T-helper 9 cell (primary cell): ENCODE data around the gene PARP9.
A peak's percentile ranks its signal among the peaks of the same experiment; 100 is the strongest.
"Not testable (repeated sequence)": the region's sequence is repeated elsewhere in the genome, so short reads cannot be mapped to it uniquely, and the experiment has no call there.

Source experiments
- DNase-seq: peaks from one replicate; pipeline ENCODE4 v3.0.0-alpha.2; 2020

Gene PARP9

GRCh38 chr3:122516846-122517360 is 47.2 kb downstream of the PARP9 start:
- no peak for DNase-seq

GRCh38 chr3:122515870-122516269 is 48.2 kb downstream of the PARP9 start:
- no peak for DNase-seq

GRCh38 chr3:122515020-122515468 is 49.1 kb downstream of the PARP9 start:
- DNase-seq = no peak

DNA sequence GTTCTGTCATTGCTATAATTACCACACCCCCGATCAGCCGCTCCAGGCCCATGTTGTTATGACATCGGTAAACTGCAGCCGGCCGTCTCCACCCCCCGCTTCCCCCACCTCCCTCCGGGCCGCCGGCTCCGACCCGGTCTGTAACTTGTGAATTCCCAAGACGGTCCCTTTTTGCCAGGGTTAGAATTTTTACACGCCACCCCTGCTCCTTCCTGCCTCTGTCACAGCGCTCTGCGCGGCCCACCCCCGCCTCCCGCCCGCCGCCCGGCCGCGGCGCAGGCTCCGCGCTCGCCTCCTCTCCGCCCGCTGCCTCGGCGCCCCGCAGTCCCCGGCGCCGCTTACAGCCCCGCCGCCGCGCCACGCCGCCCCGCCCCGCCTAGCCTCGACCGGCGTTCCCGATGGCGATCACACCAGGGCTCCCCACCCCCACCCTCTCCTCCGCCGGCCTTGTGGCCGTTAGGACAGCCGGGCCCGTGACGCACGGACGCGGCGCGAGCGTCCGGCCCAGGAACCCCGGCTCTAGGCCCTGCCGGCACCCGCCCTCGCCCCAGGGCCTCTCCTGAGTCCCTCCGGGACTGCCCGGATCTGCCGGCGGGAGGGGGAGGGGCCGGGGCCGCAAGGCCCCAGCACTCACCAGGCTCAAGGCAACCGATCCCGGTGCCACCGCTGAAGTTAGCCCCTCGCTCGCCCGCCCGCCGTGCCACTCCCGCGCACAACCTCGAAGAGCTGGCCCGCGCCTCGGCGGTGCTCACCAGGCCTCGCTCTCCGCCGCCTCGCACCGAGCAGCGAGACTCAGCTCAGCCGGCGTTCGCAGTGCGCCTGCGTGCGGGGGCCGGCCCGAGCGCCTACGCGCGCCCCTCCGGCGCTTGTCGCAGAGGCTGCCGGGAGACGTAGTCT is 49.7 kb downstream of the PARP9 start, which contains the start of gene KPNA1:
Gene KPNA1 (minus strand): TSS at position 817 of the 897 bp plus-strand sequence. CDS start 18,374 bp downstream, outside the sequence.
- DNase-seq = peak; percentile 74

DNA sequence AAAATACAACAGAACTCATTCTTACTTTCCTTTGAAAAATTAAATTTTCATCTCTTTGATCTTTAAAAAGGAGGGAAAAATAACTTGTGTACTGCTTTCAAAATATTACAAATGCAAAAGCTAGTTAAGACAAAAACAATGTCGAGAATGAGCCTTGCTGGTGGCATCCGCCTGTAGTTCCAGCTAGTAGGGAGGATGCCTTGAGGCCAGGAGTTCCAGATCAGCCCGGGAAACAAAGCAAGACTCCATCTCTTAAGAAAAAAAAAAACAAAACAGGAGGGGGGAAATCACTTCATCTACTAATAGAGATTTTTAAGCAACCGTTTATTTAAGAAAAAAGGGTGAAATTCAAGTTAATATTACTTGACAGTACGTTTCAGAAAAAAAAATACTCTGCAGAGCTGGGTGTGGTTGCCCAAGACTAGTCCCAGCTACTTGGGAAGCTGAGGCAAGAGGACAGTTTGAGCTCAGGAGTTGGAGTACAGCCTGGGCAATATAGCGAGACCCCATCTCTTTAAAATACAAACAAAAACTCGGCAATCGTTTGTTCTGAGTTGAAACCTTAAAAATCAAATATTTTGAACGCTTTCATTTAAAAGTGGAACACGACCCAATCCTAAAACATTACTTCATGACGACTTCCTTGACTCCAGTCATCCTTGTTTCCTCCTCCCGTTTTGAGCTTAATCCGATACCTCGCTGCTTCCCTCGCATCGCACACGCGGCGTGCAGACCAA is 50.5 kb downstream of the PARP9 start:
- no peak for DNase-seq

DNA sequence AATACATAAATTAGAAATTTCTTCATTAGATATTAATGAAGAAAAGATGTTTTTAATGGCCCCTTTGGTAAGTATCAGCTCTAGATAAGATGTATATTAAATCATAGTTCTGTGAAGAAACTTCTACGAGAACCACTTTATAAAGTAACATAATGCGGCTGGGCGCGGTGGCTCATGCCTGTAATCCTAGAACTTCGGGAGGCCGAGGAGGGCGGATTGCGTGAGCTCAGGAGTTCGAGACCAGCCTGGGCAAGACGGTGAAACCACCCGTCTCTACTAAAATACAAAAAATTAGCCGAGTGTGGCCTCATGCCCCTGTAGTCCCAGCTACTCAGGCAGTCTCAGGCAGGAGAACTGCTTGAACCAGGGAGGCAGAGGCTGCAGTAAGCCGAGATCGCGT is 51.8 kb downstream of the PARP9 start:
- DNase-seq = no peak

GRCh38 chr3:122510878-122511535 is 53.1 kb downstream of the PARP9 start:
- no peak for DNase-seq

- not testable (repeated sequence) for DNase-seq
These were observed 55.2 kb downstream of the PARP9 start for GRCh38 chr3:122508944-122509343.

- DNase-seq = no peak
These were observed 55.8 kb downstream of the PARP9 start for GRCh38 chr3:122508135-122508914.

- no peak for DNase-seq
These were observed 57.6 kb downstream of the PARP9 start for GRCh38 chr3:122506450-122506849.

DNA sequence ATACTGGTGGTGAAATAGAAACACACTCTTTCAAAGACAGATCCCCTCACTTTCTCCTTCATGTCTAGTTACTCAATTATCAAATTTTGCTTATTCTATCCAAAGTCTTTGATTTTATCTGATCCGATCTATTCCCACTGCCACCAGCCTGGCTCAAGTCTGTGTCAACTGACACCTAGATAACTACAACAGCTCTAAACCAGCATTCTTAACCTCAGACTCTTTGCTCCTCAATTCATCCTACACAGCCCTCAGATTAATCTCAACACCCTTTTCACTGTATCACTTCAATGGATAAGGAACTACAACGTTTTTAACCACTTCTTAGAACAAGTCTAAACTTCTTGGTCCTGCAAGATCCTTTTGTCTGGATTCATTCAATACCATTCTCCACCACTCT is 58.4 kb downstream of the PARP9 start:
- no peak for DNase-seq

DNA sequence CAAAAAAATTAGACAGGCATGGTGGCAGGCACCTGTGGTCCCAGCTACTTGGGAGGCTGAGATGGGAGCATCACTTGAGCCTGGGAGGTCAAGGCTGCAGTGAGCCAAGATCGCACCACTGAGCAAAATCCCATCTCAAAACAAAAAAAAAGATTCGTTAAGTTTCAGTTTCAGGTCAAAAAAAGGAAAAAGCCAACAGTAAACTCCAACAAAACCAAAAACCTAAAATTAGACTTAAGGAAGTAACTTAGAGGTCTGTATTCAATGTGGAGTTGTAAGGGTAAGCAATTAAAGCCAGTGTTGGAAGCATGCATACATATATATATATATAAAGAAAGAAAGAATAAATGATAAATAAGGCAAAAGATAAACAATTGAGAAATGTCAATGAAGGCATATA is 61.2 kb downstream of the PARP9 start:
- DNase-seq = no peak

DNA sequence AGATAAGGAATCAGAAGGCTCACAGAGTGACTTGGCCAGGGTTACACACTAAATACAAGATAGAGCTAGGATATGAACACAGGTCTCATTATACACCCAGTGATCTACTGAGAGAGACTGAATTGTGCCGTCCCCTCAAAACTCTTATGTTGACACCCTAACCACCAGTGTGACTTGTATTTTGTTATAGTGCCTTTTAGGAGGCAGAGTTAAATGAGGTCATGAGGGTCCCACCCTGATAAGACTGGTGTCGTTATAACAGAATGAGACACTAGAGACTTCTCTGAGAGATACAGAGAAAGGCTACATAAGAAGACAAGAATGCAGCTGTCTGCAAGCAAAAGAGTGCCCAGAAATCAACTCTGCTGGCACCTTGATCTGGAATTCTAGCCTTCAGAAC is 62.0 kb downstream of the PARP9 start:
- no peak for DNase-seq

GRCh38 chr3:122500964-122501363 is 63.1 kb downstream of the PARP9 start:
- DNase-seq = not testable (repeated sequence)

DNA sequence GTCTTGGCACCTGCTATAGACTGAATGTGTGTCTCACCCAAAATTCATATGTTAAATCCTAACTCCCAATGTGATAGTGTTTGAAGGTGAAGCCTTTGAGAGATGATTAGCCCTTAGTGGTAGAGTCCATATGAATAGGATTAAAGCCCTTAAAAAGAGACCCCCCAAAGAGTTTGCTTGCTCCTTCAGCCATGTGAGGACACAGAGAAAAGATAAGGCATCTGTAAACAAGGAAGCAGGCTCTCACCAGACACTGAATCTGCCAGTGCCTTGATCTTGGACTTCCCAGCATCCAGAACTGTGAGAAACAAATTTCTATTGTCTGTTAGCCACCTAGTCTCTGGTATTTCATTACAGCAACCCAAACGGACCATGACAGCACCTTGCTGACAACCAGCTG is 65.9 kb downstream of the PARP9 start:
- no peak for DNase-seq

GRCh38 chr3:122497425-122497824 is 66.7 kb downstream of the PARP9 start:
- DNase-seq = no peak

DNA sequence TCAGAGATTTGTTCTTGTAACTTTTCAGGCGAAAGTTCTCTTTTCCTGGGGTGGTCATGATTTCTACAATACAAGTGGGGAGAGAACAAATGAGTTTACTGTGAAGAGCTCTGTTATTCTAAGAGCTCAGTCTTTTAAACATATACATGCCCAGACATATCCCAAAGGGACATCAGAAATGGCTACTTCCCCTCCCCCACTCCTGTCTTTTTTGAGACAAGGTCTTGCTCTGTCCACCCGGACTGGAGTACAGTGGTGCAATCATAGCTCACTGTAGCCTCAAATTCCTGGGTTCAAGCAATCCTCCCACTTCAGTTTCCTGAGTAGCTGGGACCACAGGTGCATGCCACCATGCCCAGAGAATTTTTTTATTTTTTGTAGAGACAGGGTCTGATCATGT is 67.6 kb downstream of the PARP9 start:
- no peak for DNase-seq

- no peak for DNase-seq
These were observed 70.8 kb downstream of the PARP9 start for GRCh38 chr3:122493296-122493695.

DNA sequence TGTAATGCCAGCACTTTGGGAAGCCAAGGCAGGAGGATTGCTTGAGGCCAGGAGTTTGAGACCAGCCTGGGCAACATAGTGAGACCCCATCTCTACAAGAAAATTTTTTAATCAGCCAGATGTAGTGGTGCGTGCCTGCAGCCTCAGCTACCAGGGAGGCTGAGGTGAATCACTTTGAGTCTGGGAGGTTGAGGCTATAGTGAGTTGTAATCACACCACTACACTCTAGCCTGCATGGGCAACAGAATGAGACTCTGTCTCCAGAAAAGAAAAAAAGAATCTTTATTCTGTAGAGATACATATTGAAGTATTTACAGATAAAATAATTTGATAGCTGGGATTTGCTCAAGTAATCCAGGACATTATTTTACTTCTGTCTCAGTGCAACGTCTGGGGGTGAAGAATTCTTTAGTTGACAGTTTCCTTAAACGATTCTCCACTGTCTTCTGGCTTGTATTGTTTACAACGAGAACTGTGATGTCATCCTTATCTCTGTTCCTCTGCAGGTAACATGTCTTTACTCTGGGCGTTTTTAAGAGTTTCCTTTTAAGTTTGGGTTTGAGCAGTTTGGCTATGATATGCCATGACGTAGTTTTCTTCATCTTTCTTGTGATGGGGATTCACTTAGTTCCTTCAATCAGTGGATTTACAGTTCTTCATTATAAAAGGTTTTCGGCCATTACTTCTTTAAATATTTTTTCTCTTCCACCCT is 75.7 kb downstream of the PARP9 start:
- DNase-seq = no peak

DNA sequence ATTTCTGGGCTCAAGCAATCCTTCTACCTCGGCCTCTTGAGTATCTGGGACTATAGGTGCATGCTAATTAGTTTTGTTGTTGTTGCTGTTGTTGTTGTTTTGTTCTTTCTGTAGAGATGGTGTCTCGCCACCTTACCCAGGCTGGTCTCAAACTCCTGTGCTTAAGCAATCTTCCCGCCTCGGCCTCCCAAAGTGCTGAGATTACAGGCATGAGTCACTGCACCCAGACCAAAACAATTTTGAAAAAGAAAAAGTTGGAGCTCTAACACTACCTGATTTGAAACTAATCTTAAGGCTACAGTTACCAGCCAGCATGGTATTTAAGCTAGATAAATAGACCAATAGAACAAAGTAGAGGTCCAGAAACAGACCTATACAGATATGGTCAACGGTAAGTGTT is 79.1 kb downstream of the PARP9 start:
- no peak for DNase-seq

DNA sequence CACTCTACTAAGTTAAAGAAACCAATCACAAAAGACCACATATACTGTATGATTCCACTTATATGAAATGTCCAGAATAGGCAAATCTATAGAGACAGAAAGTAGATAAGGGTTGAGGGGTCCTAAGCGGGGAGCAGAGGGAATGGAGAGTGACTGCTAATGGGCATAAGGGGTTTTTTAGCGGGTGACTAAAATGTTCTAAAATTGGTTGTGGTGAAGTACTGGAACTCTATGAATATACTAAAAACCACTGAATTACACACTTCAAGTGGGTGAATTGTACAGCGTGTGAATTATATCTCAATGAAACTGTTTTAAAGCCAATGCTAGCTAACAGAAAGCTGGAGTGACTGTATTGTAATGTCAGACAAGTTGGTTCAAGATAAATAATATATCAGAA is 82.7 kb downstream of the PARP9 start:
- DNase-seq = no peak
